CD4-positive, alpha-beta T cell treated with Interleukin-4 for 1 hour (primary cell): ENCODE results near the gene FILIP1L.
"Not testable (repeated sequence)": the region's sequence is repeated elsewhere in the genome, so short reads cannot be mapped to it uniquely, and the experiment has no call there.

Experiments
- DNase-seq, 2 donors: peaks; one replicate each; pipeline ENCODE4 v3.0.0-alpha.2; 2020 to 2022

Gene FILIP1L

DNA sequence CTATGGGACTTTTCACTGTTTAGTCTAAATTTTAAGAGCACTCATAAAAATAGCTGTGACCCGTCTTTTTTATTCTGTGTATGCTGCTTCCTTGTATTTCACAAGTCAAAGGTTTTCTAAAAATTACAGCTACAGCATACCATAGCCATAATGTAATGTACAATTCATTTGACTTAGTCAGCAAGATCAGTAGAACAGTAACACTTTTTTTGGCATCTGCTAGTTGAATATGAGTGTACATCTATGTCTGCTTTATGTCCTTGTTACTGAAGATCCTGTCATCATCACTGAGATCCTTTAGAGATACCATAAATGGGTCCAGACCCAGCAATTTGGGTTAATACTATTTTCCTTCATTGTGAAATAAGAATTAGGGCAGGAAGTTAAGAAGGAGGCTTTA lies 254.5 kb downstream of the FILIP1L start:
- DNase-seq, result no peak

DNA sequence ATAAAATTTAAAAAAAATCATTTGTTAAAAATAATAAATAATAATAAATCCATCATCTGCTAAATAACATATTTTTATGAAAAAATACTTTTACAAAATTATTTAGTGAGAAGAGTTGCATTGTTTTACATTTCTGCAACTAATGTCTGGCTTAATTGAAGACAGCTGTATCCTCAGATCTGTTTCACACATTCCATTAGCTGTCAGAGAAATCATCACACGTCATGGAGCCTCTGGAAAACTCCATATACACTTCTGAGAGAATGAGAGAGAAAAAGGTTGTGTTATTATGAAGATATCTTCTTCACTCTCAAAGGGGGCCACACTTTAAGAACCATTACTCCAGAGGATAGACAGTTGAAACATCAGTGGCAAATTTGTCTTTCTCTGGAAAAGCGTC lies 255.8 kb downstream of the FILIP1L start:
- no peak for DNase-seq

DNA sequence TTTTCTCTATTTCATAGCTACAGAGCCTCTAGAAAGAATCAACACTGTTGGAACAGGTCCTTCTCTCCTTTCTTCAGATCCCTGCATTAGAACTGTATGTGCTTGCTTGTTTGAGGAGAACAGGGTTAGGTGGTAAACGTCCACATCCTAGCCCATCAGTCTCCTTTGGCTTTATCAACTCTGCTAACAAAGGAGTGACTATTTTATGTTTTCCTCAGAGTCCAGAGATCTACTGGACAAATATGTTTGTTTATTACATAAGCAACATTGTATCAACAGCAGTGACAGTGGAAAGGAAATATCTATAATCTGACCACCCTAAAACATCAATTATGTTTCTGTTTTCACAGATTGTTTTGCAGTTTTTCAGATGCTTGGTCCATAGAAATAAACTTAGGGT lies 257.0 kb downstream of the FILIP1L start:
- DNase-seq, result no peak

DNA sequence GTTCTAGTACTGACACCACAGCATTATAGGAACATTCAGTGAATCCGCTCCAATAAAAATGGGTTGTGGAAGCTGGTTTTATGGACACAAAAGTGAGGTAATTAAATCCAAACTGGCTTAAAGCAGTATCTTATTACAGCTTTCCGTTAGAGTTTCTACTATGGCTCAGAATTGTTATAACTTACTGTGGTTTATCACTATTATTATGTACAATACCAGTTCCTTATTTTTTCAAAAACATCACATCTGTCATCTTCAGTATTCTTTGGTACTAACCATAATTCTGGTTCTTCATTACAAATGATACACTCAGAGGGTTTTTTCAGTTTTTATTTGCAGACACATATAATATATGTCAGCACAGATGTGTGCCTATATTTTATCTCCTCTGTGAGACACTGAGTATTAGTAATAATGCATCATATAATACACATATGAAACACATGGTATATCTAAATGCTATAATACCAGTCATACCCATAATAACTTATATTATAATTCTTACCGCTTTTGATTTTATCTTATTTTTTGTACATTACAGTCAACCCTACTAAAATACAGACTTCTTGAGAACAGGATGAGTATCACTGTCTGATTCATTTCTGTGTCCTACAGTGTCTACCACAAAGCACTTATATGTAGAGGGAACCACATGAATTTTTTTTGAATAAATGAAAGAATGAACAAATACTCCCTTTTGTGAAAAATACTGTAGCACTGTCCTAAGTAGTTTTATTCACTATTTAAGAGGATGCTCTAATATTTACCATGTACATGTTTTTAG lies 257.7 kb downstream of the FILIP1L start:
- DNase-seq, result no peak

DNA sequence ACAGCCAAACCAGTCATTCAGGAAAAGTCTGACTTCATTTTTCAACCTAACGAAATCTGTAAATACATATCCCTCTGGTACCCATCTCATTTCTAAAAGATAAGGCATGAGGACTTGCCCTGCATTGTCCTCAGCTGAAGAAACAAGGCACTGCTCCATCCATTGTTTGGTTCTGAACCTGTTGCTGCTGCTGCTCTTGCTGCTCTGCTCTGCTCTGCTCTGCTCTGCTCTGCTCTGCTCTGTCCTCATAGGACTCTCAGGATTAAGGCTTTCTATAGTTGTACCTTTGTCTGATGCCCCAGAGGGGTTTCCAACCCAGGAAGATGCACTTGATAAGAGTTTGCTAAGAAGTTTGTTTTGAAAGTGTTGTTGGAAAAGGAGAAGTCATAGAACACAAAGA lies 258.4 kb downstream of the FILIP1L start:
- no peak for DNase-seq

DNA sequence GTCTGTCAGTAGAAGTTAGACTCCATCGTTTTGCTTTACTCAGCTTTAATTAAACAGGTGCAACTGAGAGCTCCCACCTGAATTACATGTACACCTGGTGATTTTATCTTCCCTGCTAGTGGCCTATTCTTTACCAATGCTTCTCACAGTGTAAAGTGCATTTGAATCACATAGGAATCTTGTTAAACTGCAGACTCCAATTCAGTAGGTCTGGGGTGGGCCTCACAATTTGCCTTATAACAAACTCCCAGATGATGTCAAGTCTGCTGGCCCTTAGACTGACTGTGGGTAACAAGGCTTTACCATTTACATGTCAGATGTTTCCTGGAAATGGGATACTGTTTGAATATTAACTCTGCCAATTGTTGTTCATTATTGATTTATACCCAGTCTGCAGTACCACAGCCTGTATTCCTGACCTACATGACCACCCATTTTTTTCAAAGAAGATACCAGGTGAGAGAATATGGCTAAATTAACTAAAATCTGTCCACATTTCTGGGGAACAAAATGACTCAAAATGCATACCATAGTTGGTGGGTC lies 259.5 kb downstream of the FILIP1L start:
- DNase-seq, result no peak

DNA sequence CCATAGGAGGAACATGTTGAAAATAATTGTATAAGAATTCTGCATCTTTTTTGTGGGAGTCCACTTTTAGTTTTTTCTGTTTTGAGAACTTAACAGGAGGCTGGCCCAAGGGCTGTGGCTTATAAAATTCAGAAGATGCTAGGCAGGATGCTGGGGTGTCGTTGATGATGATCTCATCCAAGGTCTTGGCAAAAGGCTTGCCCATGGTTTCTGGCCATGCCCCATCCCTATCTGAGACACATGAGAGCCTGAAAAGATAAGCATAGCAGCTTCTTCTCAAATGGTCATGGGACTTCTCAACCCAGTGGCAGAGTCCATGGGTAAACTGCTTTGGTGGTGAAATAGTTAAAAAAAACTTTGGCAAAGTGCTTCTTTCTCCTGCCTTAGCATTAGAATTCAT lies 261.4 kb downstream of the FILIP1L start:
- no peak for DNase-seq

DNA sequence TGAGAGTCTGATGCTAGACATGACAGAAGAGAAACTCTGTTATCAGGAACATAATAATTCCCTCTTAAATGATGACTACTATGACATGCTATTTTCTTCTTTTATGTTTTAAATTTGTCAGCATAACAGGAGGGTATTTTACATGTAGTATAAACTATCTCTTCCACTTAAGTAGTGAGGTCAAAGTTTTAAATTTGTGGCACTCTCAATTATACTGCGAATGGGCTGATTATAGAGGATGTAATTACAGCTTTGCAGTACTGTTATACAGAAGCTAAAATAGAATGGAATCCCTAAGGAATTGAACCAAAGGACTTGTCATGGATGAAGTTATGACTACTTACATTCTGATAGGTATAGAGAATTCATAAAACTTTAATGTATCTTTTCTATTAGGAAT lies 262.3 kb downstream of the FILIP1L start:
- no peak for DNase-seq

DNA sequence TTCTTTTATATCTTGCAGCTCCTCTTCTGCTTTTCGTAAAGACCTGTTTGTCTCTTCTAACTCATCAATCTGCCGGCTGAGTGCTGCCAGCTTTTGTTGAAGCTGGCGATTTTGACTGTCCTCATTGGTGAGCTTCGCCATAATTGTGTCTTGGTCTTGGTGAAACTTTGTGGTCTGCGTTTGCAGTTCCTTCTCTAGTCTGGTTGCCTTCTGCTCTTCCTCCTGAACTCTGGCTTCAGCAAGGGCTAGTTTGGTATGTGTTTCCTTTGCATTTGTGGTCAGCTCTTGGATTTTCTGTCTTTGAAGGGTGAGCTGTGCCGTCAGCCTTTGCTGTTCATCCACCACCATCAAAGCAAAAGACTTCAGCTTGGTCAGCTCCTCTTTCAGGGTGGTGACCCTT lies 263.7 kb downstream of the FILIP1L start:
- DNase-seq, result no peak

DNA sequence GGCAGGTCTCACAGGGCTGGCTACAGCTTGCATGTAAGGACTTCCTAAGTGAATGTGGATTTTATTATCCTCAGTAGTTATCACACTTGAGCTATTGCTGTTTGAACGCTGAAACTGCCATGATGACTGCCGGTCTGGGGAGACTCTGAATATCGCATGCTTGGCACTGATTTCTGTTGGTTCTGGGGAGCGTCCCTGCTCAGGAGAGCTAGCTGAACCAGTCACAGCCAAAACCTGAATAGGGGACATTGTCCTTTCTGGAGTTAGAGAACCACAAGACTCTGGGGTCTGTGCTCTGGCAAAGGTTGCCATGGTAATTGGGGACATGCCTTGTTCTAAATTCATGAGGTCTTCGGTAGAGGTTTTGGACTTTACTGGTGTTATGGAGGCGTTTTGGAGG lies 265.9 kb downstream of the FILIP1L start:
- DNase-seq, result no peak

DNA sequence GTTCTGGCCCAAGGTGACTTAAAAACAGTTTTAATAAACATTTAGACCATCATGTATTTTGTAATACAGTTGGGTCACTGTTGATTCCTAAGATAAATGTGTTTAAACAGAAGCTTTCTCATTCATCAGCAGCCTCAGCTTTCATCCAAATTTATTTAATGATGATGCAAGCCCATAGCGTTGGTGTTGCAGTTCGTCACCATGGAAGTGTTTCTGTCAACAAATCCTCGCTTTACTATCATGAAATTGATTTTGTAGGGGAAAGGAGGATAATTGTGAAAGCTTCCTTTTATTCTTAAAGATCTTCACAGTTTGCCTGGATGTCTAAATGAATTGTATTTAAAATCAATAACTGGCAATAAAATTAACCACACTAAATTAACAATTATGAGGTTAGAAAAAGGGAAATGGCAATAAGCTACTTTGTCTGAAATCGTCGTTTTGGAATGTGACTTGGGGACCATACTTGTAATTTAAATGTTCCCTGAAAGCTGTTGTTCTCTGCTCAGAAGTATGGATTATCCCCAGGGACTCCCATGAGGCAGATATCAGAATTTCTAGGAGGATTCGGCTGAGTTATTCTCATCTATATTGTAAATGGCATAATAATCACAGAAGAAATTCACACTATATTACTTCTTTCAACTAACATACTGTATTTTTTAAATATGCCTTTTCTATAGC lies 267.7 kb downstream of the FILIP1L start:
- DNase-seq, result no peak

DNA sequence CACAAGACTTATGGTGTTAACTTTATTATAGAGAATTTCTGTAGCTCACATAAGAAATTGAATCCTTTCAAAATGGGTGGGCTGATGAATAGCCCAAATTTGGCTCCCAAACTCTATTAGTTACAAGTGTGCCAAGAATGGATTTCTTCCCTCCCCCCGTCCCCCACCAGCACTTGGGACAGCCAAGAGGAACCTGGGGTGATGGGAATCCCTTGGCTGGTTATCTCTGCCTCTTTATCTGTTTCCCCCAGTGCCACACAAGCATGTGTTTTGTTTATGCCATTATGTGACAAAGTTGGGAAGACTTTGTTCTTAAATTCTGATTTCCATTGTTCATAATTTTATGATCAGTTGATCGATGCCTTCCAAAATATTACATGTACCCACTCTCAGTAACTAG lies 268.3 kb downstream of the FILIP1L start:
- no peak for DNase-seq

DNA sequence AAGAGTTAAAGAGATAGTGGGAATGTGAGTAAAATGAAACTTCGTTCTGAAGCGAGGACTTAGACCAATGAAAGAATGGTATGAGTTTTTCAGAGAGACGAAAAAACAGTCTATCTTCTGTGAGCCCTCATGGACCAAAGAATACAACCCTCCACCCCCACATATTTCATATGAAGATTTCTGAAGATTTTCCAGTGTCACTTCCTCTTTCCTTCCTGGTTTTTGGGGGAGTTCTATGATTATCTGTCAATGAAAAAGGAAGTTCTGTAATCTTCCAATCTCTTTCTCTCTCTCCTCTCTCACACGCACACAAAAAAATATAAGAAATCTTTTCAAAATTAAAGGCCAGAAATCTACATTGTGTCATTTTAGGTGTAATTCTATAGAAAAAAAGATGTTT lies 269.0 kb downstream of the FILIP1L start:
- DNase-seq, result no peak

DNA sequence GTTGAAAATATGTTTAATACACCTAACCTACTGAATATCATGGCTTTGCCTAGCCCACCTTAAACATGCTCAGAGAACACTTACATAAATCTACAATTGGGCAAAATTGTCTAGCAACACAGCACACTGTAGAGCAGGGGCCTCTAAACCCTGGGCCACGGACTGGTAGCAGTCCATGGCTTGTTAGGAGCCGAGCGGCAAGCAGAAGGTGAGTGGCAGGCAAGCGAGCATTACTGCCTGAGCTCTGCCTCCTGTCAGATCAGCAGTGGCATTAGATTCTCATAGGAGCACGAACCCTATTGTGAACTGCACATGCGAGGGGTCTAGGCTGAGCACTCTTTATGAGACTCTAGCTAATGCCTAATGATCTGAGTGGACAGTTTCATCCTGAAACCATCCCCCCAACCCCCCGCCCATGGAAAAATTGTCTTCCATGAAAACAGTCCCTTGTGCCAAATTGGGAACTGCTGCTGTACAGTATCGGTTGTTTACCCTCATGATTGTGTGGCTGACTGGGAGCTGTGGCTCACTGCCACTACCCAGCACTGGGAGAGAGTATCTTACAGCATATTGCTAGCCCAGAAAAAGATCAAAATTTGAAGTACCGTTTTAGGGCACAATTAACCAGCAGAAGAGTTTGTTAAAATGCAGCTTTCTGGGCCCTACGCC lies 270.6 kb downstream of the FILIP1L start:
- DNase-seq, result no peak

DNA sequence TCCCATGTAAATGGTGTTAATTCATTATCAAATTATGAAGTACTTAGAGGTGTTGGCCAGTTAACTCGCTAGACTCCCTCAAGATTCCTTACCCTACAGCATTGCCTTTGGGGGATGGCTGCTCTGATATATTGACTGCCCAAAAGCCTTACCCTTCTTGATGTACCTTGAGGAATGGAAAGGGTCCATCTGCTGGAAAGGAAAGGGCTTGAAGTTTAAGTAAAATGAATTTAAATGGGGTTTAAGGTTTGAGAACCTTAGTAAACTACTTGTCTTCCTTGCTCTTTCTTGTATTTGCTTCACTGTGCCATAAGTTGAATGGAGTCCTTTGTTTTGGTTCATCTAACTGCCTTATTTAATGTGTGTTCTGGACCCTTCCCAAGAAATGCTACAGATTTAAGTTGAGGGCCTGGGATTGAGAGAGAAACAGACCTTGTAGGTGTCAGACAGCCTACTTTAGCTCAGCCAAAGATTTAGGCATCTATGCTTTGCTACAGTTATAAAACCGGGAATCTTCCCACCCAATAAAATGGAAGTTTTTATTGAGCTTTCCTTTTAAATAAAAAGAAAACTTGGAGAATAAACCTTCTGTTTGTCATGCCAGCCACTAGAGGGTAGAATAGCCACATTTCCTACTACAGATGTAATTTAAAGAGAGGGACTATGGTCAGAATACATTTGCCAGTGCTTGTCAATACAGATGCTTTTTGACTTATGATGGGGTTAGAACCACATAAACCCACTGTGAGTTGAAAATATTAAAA lies 271.3 kb downstream of the FILIP1L start:
- no peak for DNase-seq

DNA sequence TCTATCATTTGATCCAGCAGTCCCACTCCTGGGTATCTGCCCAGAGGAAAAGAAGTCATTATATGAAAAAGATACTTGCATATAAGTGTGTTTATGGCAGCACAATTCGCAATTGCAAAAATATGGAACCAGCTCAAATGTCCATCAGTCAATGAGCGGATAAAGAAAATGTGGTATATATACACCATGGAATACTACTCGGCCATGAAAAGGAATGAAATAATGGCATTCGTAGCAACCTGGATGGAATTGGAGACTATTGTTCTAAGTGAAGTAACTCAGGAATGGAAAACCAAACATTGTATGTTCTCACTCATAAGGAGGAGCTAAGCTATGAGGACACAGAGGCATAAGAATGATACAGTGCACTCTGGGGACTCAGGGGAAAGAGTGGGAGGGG lies 272.4 kb downstream of the FILIP1L start:
- not testable (repeated sequence) for DNase-seq

DNA sequence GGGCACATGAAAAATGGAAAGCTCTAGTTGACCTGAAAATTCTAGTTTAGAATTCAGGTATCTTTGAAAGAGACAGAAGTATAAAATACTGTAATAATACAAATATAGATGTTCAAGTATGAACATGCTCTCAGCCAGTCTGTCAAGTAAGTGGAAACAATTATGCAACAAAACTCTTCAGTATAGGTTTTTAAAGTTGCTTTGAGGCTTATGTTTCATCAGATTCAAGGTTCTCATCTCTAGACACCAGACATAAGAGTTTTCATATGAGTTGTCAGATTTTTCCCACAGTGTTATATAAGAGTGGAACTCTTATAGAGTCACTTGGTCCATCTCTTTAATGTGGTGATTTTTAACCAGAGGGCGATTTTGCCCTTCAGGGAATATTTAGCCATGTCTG lies 274.7 kb downstream of the FILIP1L start:
- DNase-seq, result no peak

DNA sequence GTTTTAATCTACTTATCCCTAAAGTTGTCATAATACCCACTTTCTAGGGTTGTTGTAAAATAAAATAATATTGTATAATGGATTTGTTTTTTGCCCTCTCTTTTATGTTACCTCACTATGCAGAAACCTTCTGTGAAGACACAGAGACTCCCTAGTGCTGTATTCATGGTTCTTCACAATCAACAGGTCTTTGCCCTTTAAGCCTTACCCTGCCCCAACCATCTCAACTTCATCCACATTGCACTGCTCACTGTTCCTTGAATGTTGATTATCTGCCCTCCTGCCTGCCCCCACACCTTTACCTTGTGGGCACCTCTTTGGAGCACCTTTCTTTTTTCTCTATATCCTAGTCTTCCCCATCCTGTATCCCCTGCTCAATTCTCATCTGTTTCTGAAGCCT lies 275.5 kb downstream of the FILIP1L start:
- no peak for DNase-seq

DNA sequence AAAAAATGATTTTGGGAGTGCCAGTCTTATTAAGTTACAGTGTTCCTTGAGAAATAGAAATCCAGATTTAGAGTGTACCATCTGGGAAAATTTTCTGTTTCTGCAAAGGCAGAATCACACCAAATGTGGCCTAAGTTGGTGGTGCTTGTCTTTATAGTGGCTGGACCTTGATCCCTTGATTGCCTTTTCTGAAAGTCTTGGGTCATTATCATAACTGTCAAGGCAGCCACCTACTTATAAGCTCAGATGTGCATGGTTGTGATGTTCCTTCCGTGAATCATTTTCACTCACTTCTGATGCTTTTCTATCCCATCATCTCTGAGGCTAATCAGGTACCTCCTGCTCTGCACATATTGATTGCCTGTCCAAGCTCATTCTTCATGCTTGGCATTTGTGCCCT lies 276.6 kb downstream of the FILIP1L start:
- DNase-seq, result no peak

DNA sequence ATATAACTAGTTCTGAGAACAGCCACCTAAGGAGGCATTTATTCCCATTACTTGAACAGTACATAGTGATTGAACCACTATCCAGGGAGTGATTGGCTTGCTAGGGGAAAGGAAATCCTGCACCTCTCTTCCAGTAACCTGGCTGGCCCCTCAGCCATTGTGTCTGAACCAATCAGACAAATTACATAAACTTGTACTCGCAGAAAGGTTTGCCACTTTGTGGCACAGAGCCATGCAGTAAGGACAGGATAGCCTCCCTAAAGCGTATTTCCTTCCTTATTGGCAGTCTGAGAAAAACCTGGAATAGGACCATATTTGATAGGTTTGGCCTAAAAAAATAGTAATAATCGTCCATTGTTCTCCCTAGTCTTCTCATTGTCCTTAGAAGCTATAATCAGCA lies 277.6 kb downstream of the FILIP1L start:
- no peak for DNase-seq

DNA sequence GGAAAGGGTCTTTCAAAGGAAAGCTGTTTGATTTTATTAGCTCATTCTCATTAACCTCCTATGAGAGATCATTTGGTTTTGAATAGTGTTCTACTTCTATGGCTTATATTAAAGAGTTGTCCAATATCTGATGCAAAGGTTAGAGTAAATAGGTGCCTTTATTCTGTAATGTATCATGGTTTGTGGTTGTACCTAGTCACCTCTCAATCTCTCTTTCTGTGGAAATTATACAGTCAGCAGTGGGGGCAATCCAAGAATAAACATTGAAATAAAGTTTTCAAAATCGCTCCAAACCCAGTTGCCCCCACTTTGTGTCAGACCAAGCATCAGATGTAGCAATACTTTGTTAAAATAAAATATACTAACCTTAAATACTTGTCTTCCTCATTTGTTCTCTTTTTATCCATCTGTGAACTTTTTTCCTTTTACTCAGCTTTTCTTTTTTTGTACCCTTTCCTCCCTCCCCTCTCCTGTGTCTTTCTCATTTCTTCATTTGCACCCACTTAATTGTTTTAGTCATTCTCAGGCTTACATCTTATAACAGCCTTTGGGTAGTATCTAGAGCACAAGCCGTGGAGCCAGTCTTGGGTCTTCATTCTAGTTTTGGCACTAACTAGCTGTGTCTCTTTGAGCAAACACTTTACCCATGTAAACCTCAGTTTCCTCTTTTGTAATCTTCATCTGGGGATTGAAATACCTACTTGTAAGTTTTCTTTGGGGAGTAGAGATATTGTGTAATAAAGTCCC lies 279.9 kb downstream of the FILIP1L start:
- no peak for DNase-seq

DNA sequence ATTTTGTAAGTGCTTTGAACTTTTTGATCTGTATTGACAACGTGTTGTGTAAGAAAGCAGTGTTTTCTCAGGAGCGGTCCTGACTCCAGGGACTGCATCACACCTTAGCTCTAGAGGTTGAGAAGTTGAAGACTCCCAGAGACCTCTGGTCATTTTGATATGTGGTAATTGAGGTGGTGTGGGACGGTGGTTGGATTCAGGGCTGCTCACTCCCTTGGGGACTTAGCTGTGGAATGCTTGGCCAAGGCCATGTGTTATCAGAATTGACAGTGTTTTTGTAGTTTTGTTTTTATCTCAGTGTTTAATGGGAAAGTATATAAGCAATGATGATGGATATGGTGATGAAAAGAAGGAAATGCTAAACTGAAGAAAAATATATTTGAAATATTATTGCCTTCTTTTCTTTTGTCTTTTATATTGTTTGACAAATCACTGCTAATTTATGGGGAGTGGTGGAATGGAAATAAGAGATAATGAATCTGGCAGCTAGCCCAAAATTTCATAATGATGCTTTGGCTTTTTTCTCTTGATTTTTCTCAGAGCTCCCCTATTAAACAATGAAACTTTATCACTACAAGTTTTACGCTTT lies 280.6 kb downstream of the FILIP1L start:
- no peak for DNase-seq
